Activated T-helper 9 cell treated with anti-CD3 and anti-CD28 coated beads, Interleukin-2, amount 50 U/mL, for 16 hours (primary cell): ENCODE measurements around the gene SRRT.

ENCODE experiments used
- DNase-seq: peaks from one replicate; pipeline ENCODE4 v3.0.0-alpha.2; 2020; ENCODE audit warnings: low read depth

SRRT gene

GRCh38 chr7:100855515-100855914 is 19.4 kb upstream of the SRRT start:
- no peak for DNase-seq

DNA sequence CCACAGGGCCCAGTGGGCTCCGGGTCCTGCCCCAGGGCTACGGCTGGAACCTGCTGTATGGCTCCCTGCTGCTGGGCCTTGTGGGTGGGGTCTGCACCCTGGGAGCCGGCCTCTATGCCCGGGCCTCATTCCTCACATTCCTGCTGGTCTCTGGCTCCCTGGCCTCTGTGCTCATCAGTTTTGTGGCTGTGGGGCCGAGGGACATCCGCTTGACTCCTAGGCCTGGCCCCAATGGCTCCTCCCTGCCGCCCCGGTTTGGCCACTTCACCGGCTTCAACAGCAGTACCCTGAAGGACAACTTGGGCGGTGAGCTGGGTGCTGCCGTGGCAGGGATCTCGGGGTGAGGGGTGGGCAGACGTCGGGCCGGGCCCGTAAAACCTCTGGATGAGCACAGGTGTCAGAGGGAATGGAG is 18.0 kb upstream of the SRRT start:
- no peak for DNase-seq

DNA sequence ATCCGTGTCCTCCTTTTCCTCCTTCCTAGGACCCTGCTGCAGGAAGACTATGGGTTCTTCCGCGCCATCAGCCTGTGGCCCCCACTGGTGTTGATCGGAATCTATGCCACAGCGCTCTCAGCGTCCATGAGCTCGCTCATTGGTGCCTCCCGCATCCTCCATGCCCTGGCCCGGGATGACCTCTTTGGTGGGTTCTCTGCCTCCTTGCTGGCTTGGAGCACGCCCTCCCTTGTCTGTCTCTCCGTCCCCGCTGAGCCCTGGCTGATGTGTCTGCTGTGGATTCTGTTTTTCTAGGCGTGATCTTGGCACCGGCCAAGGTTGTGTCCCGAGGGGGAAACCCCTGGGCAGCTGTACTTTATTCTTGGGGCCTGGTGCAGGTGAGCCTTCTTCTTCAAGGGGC is 15.0 kb upstream of the SRRT start:
- DNase-seq: no peak

DNA sequence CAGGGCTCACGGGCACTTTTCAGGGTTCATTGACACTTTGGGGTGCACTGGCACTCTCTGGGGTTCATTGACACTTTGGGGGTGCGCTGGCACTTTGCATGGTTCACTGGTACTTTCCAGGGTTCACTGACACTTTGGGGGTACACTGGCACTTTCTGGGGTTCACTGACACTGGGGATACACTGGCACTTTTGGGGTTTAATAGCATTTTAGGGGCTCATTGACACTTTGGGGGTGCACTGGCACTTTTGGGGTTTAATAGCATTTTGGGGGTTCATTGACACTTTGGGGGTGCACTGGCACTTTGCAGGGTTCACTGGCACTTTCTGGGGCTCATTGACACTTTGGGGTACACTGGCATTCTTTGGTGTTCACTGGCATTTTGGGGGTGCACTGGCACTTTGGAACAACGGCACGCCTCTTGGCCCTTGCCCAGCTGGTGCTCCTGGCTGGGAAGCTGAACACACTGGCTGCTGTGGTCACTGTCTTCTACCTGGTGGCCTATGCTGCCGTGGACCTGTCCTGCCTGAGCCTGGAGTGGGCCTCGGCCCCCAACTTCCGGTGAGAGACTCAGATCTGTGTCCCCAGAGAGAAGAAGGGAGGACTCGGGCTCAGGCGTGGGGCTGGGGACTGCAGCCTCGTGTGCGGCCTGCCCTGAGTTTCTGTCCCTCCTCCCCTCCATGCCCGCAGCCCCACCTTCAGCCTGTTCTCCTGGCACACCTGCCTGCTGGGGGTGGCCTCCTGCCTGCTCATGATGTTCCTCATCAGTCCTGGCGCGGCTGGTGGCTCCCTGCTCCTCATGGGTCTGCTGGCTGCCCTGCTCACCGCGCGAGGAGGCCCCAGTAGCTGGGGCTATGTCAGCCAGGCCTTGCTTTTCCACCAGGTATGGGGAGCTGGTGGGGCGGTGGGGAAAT is 13.9 kb upstream of the SRRT start:
- no peak for DNase-seq

DNA sequence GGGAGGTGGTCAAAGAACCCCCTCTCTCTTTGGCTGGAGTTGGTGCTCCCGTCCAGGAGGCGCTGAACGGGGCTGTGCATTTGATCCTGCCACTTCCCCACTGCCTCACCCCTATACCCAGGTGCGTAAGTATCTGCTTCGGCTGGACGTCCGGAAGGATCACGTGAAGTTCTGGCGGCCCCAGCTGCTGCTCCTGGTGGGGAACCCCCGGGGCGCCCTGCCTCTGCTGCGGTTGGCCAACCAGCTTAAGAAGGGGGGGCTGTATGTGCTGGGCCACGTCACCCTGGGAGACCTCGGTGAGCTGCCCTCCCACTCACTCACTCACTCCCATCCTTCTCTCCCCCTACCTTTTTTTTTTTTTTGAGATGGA is 13.3 kb upstream of the SRRT start:
- DNase-seq: no peak

DNA sequence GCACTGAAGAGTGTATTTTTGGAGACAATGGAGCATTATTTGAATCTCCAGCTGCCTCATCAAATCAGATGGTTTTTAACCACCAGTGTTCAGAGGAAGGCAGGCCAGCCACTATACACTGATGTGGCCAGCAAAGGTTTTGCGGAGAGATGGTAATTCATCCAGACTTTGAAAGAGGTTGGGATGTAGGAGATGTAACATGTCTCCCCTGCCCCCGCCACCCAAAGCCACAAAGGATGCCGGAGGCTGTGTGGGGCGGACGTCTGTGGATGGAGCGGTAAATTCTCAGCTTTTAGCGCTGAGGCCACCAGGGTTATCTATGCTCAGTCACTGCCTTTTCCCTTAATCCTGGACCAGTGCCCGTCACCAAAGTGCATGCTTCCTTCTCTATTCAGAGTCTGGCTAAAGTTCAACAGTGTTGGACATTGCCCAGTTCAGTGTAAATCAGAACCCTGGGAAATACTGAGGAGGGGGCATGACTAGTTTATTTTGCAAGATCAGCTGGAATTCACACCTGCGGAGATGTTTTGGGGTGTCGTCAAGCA is 11.4 kb upstream of the SRRT start:
- DNase-seq: no peak

- no peak for DNase-seq
Observed at GRCh38 chr7:100864263-100864845, 10.5 kb upstream of the SRRT start.

- no peak for DNase-seq
Observed at GRCh38 chr7:100865372-100865911, 9.5 kb upstream of the SRRT start.

DNA sequence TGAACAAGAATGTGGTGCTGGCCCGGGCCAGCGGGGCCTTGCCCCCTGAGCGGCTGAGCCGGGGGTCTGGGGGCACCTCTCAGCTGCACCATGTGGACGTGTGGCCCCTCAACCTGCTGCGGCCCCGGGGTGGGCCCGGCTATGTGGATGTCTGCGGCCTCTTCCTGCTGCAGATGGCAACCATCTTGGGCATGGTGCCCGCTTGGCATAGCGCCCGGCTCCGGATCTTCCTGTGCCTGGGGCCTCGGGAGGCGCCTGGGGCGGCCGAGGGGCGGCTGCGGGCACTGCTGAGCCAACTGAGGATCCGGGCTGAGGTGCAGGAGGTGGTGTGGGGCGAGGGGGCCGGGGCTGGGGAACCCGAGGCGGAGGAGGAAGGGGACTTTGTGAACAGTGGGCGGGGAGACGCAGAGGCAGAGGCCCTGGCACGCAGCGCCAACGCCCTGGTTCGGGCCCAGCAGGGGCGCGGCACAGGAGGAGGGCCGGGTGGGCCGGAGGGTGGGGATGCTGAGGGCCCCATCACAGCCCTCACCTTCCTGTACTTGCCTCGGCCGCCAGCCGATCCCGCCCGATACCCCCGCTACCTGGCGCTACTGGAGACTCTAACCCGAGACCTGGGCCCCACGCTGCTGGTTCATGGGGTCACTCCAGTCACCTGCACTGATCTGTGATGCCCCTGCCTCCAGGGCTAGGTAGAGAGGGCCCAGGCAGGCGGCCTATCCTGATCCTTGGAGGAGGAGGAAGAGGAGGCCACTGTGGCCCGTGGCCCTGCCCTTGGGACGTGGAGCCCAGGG is 8.8 kb upstream of the SRRT start:
- no peak for DNase-seq

DNA sequence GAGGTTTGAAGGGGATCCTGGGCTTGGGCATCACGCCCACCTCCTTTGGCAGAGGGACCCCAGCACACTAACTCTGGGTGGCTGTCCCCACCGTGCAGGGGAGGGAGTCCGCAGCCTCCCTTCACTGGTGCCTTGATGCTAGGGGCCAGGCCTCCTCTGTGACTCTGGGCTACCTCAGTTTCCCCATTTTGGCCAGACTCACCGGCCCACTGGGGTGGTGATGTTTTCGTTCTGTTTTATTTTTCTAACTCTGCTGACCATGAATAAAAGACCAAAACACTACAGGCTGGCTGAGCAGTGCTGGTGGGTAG is 8.2 kb upstream of the SRRT start:
- no peak for DNase-seq

- DNase-seq: peak; percentile 50
Observed at GRCh38 chr7:100867040-100867775, 7.7 kb upstream of the SRRT start, which contains the start of gene TRIP6. TSS of gene TRIP6 (plus strand) at chr7:100867387. CDS start at chr7:100867498, 111 bp downstream.

GRCh38 chr7:100867776-100868485 is 7.0 kb upstream of the SRRT start:
- DNase-seq: no peak

- no peak for DNase-seq
Observed at GRCh38 chr7:100873599-100874299, 1.2 kb upstream of the SRRT start.

GRCh38 chr7:100874300-100874576 is 665 bp upstream of the SRRT start:
- DNase-seq: no peak

DNA sequence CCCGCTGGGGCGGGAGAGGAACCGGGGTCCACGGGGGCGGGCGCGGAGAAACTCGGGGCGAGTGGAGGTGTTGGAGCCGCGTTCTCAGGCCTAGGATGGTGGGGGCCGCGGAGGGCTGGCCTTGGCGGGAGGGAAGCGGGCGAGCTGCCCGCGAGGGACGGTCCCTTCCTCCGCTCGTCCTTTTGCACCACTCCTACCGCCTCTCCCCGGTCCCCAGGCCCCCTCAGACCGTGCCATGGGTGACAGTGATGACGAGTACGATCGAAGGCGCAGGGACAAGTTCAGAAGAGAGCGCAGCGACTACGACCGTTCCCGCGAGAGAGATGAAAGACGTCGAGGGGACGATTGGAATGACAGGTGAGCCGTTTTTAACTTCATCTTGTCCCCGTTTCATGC is 451 bp downstream of the SRRT start:
- no peak for DNase-seq

- no peak for DNase-seq
Observed at GRCh38 chr7:100878013-100878412, 3.1 kb downstream of the SRRT start.

DNA sequence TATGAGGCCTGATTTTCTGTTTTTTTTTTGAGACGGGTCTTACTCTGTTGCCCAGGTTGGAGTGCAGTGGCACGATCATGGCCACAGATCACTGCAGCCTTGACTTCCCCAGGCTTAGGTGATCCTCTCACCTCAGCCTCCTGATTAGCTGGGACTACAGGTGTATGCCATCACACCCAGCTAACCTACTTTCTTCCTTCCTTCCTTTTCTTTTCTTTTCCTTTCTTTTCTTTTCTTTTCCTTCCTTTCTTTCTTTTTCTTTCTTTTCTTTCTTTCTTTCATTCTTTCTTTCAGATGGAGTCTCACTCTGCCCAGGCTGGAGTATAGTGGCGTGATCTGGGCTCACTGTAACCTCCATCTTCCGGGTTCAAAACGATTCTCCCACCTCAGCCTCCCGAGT is 3.8 kb downstream of the SRRT start:
- DNase-seq: no peak

- no peak for DNase-seq
Observed at GRCh38 chr7:100879685-100880261, 4.9 kb downstream of the SRRT start.

DNA sequence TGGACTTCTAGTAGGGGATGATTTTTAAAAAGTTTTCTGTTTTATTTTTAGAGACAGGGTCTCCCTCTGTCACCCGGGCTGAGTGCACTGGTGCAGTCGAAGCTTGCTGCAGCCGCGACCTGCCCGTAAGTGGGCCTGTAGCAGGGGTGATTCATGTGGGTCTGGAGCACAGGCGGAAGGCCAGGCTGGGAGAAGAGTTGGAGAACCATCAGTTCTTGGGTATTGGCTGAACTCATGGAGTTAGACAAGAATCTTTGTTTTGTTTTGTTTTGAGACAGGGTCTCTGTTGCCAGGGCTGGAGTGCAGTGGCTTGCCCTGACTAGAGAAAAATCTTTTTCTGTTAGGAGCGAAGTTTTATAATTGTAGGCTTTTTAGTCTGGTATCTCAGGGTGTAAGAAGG is 5.7 kb downstream of the SRRT start:
- DNase-seq: no peak

GRCh38 chr7:100881136-100881535 is 6.2 kb downstream of the SRRT start:
- DNase-seq: no peak
